T-cell (primary cell): Measurements from ENCODE around the gene SYNE1. TPM values are rescaled to one million over a fixed set of nuclear protein-coding genes. Genes with fewer than 3 reads are reported as not detected.

Experiments used
- ATAC-seq, 4 experiments: fragments of 200-7000 bp in 3 of 4; fragments of 150-1000 bp in 1 of 4; cut with Tn5 transposase; replicated peaks in 1 of 4; 1 replicate in 3 of 4; 2 replicates in 1 of 4; pipeline ENCODE4 v1.10.0; 2021; ENCODE audit warnings: moderate library complexity in 3 of 4, mild to moderate bottlenecking in 2 of 4, moderate number of reproducible peaks in 1 of 4
- CTCF ChIA-PET, 2 donors: fragments of 300-600 bp; sonication (Branson Sonifier 250); formaldehyde crosslinking; loops; one replicate each; lab custom pipeline; 2022; ENCODE audit warnings: antibody characterized with exemption in 2 of 2; lab: Charles Lee
- POLR2A ChIA-PET, 2 donors: fragments of 300-600 bp; sonication (Branson Sonifier 250); formaldehyde crosslinking; loops; one replicate each; lab custom pipeline; 2022; ENCODE audit warnings: antibody characterized with exemption in 2 of 2; lab: Charles Lee
- DNase-seq, 35 experiments: peaks; one replicate each; pipeline versions ENCODE4 v3.0.0 to v3.0.0-alpha.2; 2013 to 2023
- H3K27ac ChIP-seq: one replicate; pipeline ENCODE4 v1.5.1; 2013; ENCODE audit warnings: low read length
- H3K27me3 ChIP-seq, 2 experiments: replicated peaks in 1 of 2; 1 replicate in 1 of 2; 2 replicates in 1 of 2; pipeline versions ENCODE4 v1.6.1 to v1.7.0; 2013; ENCODE audit warnings: low read length in 1 of 2, mixed read lengths in 1 of 2; ENCODE audit not compliant: control insufficient read depth in 2 of 2, insufficient read depth in 2 of 2; ENCODE audit errors: extremely low read depth in 1 of 2
- H3K36me3 ChIP-seq, 2 donors: 1 replicate in 1 of 2; 2 replicates in 1 of 2; pipeline versions ENCODE4 v1.6.1 to v1.7.0; 2013; ENCODE audit warnings: low read length in 1 of 2; ENCODE audit not compliant: control insufficient read depth in 2 of 2, insufficient read depth in 1 of 2; ENCODE audit errors: extremely low read depth in 1 of 2
- H3K4me1 ChIP-seq, 2 experiments: 1 replicate in 1 of 2; 2 replicates in 1 of 2; pipeline versions ENCODE4 v1.6.1 to v1.7.0; 2013; ENCODE audit warnings: low read length in 2 of 2, mixed read lengths in 1 of 2; ENCODE audit not compliant: insufficient read depth in 2 of 2, control insufficient read depth in 1 of 2; ENCODE audit errors: extremely low read depth in 1 of 2
- H3K4me3 ChIP-seq, 2 donors: 1 replicate in 1 of 2; 2 replicates in 1 of 2; pipeline versions ENCODE4 v1.5.1 to v1.7.0; 2013; ENCODE audit warnings: mild to moderate bottlenecking in 2 of 2, low read length in 1 of 2, moderate library complexity in 1 of 2; ENCODE audit not compliant: control insufficient read depth in 1 of 2; ENCODE audit errors: extremely low read depth in 1 of 2
- H3K9me3 ChIP-seq: 2 replicates; pipeline ENCODE4 v1.7.0; 2013
- H3K27ac Mint-ChIP-seq, 2 donors: one replicate each; pipeline ENCODE4 v1.8.0; 2020 to 2021; ENCODE audit warnings: mild to moderate bottlenecking in 2 of 2, mixed read lengths in 2 of 2
- H3K27me3 Mint-ChIP-seq, 2 donors: one replicate each; pipeline ENCODE4 v1.8.0; 2021 to 2022; ENCODE audit warnings: mixed read lengths in 2 of 2
- H3K36me3 Mint-ChIP-seq: one replicate; pipeline ENCODE4 v1.8.0; 2021; ENCODE audit warnings: mixed read lengths
- H3K4me1 Mint-ChIP-seq, 3 donors: one replicate each; pipeline ENCODE4 v1.8.0; 2020 to 2022; ENCODE audit warnings: mixed read lengths in 3 of 3, mild to moderate bottlenecking in 1 of 3
- H3K4me3 Mint-ChIP-seq, 3 donors: one replicate each; pipeline ENCODE4 v1.8.0; 2020 to 2022; ENCODE audit warnings: mild to moderate bottlenecking in 3 of 3, mixed read lengths in 3 of 3, moderate library complexity in 3 of 3
- H3K9me3 Mint-ChIP-seq, 3 donors: one replicate each; pipeline ENCODE4 v1.8.0; 2020 to 2022; ENCODE audit warnings: mixed read lengths in 3 of 3
- WGBS: methylation state at CpG from one replicate; pipeline ENCODE4 v1.1.5; 2013; ENCODE audit warnings: missing lambda C conversion rate; ENCODE audit not compliant: insufficient coverage; 5-methylcytosine and 5-hydroxymethylcytosine counted together
- total RNA-seq, 35 experiments: library from RNA in 6 of 35; stranded (reverse) in 6 of 35; fragments of 120-200 nt in 1 of 35; gene quantifications; one replicate each; pipeline versions ENCODE4 v1.2.1 to v1.2.4 and lab custom pipeline; 2013 to 2026

Gene SYNE1
- total RNA-seq, 5 donors from 2014 or later (not counting 1 experiment from before 2014, with no cell fraction given), result 174 to 235 (median 192) TPM

GRCh38 chr6:152089992-152090391 is 547.2 kb downstream of the SYNE1 start:
- no peak overlapping the region for H3K27ac Mint-ChIP-seq
- CTCF ChIA-PET, result interaction anchor here in 1 of 2 donors (0.5 kb wide), 1 partner anchor 247 kb away, joined by 3 read pairs; no protein-coding TSS in a partner anchor
- WGBS, result 89% methylated on average over 4 of the region's 7 CpGs

DNA sequence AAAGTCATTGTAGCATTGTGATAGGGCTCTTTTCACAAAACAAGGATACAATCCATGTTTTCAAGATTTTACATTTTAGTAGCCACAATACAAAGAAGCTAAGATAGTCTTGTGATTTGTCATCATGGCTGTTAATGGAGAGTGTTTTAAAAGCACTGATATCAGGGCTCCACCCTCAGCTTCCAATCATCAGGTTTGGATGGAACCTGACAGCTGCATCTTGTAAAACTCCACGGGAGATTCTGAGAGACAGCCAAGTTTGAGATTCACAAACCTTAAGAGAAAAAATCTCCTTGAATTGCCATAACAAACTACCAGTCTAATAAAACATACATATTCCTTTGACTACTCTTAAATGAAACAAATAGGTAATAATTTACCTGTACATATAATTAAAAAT is 549.5 kb downstream of the SYNE1 start:
- Mint-ChIP-seq H3K27ac (no peak overlapping the region), H3K27me3 (no peaks in the 10 kb centered on the region), H3K36me3 (no peaks in the 10 kb centered on the region), H3K4me1 (no peaks in the 10 kb centered on the region), H3K4me3 (no peak overlapping the region), H3K9me3 (no peaks in the 10 kb centered on the region)
- ATAC-seq (no peak), DNase-seq (no peak)
- Histone ChIP-seq H3K36me3 (no peaks in the 10 kb centered on the region), H3K4me1 (no peaks in the 10 kb centered on the region), H3K4me3 (no peak overlapping the region), H3K27ac (no peak overlapping the region), H3K9me3 (no peaks in the 10 kb centered on the region), H3K27me3 (no peaks in the 10 kb centered on the region)
- 80% methylated on average over 1 of the region's 1 CpG for WGBS
- ChIA-PET CTCF (no interaction called here), POLR2A (no interaction called here)

More at GRCh38 chr6:152089992-152090391, 547.2 kb downstream of the SYNE1 start:
- H3K36me3 ChIP-seq, result no peaks in the 10 kb centered on the region
- H3K4me3 ChIP-seq, result no peak overlapping the region
- DNase-seq (no peak), ATAC-seq (no peak)
- H3K27me3 Mint-ChIP-seq, result no peaks in the 10 kb centered on the region
- H3K9me3 Mint-ChIP-seq, result no peaks in the 10 kb centered on the region
- no peak overlapping the region for H3K27ac ChIP-seq
- no peaks in the 10 kb centered on the region for H3K9me3 ChIP-seq
- no peak overlapping the region for H3K4me3 Mint-ChIP-seq
- H3K4me1 ChIP-seq, result no peaks in the 10 kb centered on the region
- H3K4me1 Mint-ChIP-seq, result no peaks in the 10 kb centered on the region
- H3K36me3 Mint-ChIP-seq, result no peaks in the 10 kb centered on the region
- H3K27me3 ChIP-seq, result no peaks in the 10 kb centered on the region
- POLR2A ChIA-PET, result no interaction called here

- Histone ChIP-seq H3K27me3 (no peaks in the 10 kb centered on the region), H3K9me3 (no peaks in the 10 kb centered on the region), H3K36me3 (no peaks in the 10 kb centered on the region), H3K4me1 (no peaks in the 10 kb centered on the region), H3K27ac (no peak overlapping the region), H3K4me3 (no peak overlapping the region)
- no peak for DNase-seq
- Mint-ChIP-seq H3K4me3 (no peak overlapping the region), H3K27ac (no peak overlapping the region), H3K4me1 (no peaks in the 10 kb centered on the region), H3K27me3 (no peaks in the 10 kb centered on the region), H3K36me3 (no peaks in the 10 kb centered on the region), H3K9me3 (peaks cover 0 to 5% (median 3%) of the 10 kb centered on the region in 3 donors)
- ChIA-PET POLR2A (no interaction called here), CTCF (no interaction called here)
- no peak for ATAC-seq
- no CpG with 5 or more reads among the region's 2 CpGs for WGBS
Observed at GRCh38 chr6:152087096-152087495, 550.1 kb downstream of the SYNE1 start.

GRCh38 chr6:152086223-152086873 is 550.8 kb downstream of the SYNE1 start:
- no peaks in the 10 kb centered on the region for H3K4me1 Mint-ChIP-seq
- Histone ChIP-seq H3K27me3 (no peaks in the 10 kb centered on the region), H3K4me3 (no peak overlapping the region), H3K4me1 (no peaks in the 10 kb centered on the region), H3K27ac (no peak overlapping the region), H3K36me3 (no peaks in the 10 kb centered on the region), H3K9me3 (no peaks in the 10 kb centered on the region)
- H3K27me3 Mint-ChIP-seq, result peaks cover 0 to under 1% of the 10 kb centered on the region in 2 donors
- H3K27ac Mint-ChIP-seq, result no peak overlapping the region
- ATAC-seq (no peak), DNase-seq (no peak)
- H3K4me3 Mint-ChIP-seq, result no peak overlapping the region
- H3K9me3 Mint-ChIP-seq, result peaks cover 0 to 5% (median 3%) of the 10 kb centered on the region in 3 donors
- H3K36me3 Mint-ChIP-seq, result no peaks in the 10 kb centered on the region
- CTCF ChIA-PET, result no interaction called here
- POLR2A ChIA-PET, result no interaction called here
- no CpG with 5 or more reads among the region's 3 CpGs for WGBS

GRCh38 chr6:152085451-152085921 is 551.7 kb downstream of the SYNE1 start:
- WGBS, result 92% methylated on average over 2 of the region's 4 CpGs
- CTCF ChIA-PET, result no interaction called here

DNA sequence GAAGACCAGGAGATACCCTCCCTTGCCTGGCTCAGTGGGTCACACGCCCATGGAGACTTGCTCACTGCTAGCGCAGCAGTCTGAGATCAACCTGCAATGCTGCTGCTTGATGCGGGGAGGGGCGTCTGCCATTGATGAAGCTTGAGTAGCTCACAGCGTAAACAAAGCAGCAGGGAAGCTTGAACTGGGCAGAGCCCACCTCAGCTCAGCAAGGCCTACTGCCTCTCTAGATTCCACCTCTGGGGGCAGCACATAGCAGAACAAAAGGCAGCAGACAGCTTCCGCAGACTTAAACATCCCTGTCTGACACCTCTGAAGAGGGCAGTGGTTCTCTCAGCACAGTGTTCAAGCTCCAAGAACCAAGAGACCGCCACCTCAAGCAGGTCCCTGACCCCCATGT is 558.4 kb downstream of the SYNE1 start:
- H3K4me1 ChIP-seq, result no peaks in the 10 kb centered on the region
- no peak for ATAC-seq
- no peak overlapping the region for H3K4me3 Mint-ChIP-seq
- DNase-seq, result no peak
- no peak overlapping the region for H3K27ac Mint-ChIP-seq
- ChIA-PET CTCF (no interaction called here), POLR2A (no interaction called here)
- no peaks in the 10 kb centered on the region for H3K4me1 Mint-ChIP-seq
- H3K36me3 Mint-ChIP-seq, result peaks cover 26% of the 10 kb centered on the region
- 93% methylated on average over 6 of the region's 7 CpGs for WGBS
- no peak overlapping the region for H3K27ac ChIP-seq
- H3K27me3 ChIP-seq, result peaks cover 0 to 9% of the 10 kb centered on the region in 2 experiments
- H3K27me3 Mint-ChIP-seq, result peaks cover 10 to 15% of the 10 kb centered on the region in 2 donors
- no peak overlapping the region for H3K4me3 ChIP-seq
- H3K9me3 ChIP-seq, result peaks cover 2% of the 10 kb centered on the region
- no peaks in the 10 kb centered on the region for H3K36me3 ChIP-seq
- H3K9me3 Mint-ChIP-seq, result peaks cover 5 to 43% (median 32%) of the 10 kb centered on the region in 3 donors

More at GRCh38 chr6:152085451-152085921, 551.7 kb downstream of the SYNE1 start:
- H3K9me3 Mint-ChIP-seq, result peaks cover 0 to 5% (median 3%) of the 10 kb centered on the region in 3 donors
- no peak overlapping the region for H3K4me3 Mint-ChIP-seq
- no peaks in the 10 kb centered on the region for H3K36me3 ChIP-seq
- no peak for DNase-seq
- H3K27me3 Mint-ChIP-seq, result peaks cover 1 to 5% of the 10 kb centered on the region in 2 donors
- no peak overlapping the region for H3K27ac Mint-ChIP-seq
- POLR2A ChIA-PET, result no interaction called here
- no peak for ATAC-seq
- H3K4me3 ChIP-seq, result no peak overlapping the region
- no peaks in the 10 kb centered on the region for H3K4me1 ChIP-seq
- H3K4me1 Mint-ChIP-seq, result no peaks in the 10 kb centered on the region
- no peak overlapping the region for H3K27ac ChIP-seq
- no peaks in the 10 kb centered on the region for H3K27me3 ChIP-seq
- H3K36me3 Mint-ChIP-seq, result no peaks in the 10 kb centered on the region
- H3K9me3 ChIP-seq, result no peaks in the 10 kb centered on the region
